Stimulated activated CD4-positive, alpha-beta T cell treated with anti-CD3 and anti-CD28 coated beads, Interleukin-12 subunit alpha, Interleukin-12 subunit beta, amount 100 ng/mL, for 4 hours (primary cell): Measurements from ENCODE around the gene MRTFA.

ENCODE experiments used
- DNase-seq: peaks from one replicate; pipeline ENCODE4 v3.0.0-alpha.2; 2020

The MRTFA gene

GRCh38 chr22:40485813-40486667 lies 150.5 kb downstream of the MRTFA start:
- no peak for DNase-seq

DNA sequence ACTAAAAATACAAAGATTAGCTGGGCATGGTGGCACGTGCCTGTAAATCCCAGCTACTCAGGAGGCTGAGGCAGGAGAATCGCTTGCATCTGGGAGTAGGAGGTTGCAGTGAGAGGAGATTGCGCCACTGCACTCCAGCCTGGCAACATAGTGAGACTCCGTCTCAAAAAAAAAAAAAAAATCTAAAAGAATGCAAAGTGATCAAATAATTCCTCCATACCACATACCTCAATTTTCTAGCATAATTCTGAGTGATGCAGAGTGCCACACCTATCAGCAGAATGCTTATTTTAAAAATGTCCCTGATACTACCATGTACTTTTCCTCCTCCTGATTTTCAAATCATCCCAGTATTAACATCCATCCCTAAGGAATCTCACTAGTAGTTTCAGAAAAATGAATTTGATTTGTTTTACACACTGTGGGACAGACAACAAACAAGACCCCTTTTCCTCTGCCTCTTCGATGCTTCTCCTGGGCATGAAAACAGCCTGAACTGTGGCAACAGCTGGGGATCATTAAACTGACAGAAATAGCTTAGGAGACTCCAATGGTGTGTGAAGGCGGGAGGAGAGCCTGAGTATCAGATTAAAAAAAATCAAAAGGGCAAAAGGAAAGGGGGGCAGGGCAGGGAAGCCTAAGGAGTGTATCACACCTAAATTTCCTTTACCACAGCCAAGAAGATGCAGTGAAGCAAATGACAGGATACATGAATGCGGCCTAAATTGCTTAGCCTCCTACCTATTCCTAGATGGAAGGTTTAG lies 151.4 kb downstream of the MRTFA start:
- DNase-seq: no peak

DNA sequence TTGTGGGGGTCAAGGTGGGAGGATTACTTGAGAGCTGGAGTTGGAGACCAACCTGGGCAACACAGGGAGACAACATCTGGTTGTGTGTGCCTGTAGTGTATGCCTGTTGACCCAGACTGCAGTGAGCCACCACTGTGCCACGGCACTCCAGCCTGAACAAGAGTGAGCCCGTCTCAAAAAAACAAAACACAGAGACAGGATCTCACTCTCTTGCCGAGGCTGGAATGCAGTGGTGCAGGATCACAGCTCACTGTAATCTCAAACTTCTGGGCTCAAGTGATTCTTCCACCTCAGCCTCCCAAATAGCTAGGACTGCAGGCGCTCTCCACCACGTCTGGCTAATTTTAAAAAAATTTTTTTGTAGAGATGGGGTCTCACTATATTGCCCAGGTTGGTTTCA lies 153.6 kb downstream of the MRTFA start:
- no peak for DNase-seq

DNA sequence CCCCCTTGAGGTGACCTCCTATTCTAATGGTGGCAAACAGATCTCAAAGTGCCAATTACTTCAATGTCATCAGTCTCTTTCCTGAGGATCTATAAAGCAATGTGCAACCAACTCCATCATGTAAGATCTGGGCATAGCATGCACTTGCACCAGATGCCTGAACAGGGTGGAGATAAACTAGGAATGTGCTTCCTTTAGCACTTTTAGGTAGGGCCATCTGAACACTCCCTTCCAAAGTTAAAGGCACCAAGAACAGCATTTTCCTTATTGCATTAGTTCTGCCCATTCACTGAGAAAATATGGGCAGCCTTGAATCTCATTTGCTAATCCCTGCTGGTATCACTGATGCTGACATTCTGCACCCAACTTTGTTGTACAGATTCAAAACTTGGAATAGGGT lies 154.1 kb downstream of the MRTFA start:
- DNase-seq: no peak

DNA sequence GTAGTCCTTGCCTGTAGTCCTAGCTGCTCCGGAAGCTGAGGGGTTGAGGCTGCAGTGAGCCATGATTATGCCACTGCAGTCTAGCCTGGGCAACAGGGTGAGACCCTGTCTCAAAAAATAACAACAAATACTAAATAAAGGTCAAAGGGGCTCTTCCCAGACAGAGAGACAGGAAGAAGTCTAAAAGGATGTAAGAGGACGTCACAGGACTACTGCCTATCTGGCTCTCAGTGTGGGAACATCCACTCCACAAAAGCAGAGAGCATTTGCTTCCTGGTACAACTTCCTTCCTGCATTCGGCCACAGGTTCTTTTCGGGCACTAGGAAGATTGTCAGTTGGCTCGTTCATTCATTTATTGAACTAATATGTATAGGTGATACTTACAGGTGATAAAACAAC lies 155.5 kb downstream of the MRTFA start:
- DNase-seq: no peak

DNA sequence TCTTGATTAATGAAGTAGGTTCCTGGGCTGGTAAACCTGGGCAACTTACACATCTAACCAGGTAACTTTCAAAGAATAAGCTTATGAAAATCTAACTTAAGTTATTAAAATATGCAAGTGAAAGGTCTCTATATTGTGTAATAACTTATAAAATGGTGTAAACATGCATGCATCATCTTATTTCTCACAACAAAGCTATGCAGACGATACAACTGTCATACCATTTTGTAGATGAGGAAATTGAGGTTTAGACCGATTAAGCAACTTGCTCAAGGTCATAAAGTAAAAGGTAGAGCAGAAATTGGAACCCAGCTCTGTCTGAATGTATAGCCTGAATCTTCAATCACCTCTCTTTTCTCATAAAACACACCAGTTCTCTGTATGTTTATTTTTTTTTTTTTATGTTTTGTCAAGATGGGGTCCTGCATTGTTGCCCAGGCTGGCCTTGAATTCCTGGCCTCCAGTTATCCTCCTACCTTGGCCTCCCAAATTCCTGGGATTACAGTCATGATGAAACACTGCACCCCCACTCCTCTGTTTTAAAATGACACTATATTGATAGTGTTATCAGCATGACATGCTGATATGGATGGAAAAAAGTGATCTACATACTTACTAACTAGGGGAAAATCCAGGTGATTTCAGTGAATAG lies 156.5 kb downstream of the MRTFA start:
- DNase-seq: no peak

DNA sequence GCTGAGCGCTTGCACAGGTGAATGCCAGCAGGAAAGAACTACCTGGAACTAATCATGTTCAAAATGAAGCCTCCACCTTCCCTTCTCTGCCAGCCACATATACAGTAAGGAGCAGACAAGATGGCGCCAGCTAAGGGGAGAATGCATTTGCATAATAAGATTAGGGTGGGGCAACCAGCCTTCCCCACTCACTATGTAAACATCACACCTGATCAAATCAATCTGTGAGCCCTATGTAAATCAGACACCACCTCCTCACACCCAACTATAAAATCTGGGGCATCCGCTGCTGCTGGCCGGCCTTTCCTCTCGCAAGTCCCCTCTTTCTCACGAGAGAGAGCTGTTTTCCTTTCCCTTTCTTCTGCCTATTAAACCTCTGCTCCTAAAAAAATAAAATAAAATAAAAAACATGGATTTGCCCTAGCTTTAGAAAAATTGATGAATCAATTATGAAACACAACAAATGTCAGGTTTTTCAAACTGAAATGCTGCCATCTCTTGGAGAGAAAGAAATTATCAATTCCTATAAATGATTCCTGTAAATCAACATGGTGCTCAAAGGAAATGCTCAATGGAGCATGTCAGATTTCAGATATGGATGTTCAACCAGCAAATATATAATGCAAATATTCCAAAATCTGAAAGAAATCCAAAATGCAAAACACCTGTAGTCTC lies 157.3 kb downstream of the MRTFA start:
- DNase-seq: no peak

DNA sequence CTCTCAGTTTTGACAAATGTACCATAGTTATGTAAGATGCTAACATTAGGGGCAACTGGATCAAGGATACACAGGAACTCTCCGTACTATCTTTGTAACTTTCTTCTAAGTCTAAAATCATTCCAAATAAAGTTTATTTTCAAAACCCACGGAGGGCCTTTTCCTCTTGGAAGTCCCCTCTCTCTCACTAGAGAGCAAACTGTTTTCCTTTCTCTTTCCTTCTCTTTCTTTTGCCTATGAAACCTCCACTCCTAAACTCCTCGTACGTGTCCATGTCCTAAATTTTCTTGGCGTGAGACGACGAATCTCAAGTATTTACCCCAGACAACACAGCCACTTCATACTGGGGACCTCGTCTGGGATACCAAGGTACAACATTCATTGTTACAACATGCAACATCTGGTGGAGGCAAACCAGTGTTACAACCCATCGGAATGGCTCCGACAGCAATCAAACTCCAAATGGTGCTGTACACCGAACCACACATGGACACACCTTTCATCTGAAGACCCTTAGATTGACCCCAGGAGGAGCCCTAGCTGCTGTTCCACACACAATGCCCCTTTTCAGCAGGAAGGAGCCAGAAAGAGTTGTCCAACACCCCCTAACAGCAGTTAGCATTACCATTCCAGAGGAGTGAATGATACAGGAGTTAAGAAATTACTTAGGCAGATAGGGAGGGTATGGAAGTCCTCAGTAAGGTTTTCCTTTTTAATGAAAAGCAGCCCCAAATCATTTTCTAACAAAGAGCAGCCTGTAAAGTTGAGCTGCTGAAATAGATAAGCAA lies 158.0 kb downstream of the MRTFA start:
- no peak for DNase-seq

DNA sequence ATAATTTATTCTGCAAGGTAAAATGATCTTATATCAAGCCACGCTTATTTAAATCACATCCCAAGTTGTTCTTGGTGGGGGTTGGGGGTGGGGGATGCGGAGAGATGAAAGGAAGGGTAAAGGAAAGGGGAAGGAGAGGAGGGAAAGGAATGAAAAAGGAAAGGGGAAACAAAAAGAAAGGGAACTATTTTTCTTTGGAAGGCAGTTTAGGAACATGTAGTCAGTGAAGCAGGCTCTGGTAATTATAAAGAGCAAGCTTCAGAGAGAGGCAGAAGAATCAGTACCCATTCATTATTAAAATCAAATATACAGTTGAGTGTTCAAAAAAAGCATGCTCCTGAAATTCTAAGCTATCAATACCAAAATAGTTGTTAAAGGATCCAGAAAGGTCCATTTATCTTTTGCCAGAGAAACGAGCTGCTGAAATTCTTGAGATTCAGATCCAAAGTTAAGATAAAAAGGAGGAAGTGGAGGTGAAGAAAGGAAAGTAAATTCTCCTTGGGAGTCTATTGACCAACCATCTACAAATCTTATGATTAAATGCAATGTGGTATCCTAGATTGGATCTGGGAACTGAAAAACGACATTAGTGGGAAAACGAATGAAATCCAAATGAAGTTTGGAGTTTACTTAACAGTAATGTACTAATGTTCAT lies 158.7 kb downstream of the MRTFA start:
- no peak for DNase-seq

- no peak for DNase-seq
Measured at GRCh38 chr22:40476341-40476740, 160.2 kb downstream of the MRTFA start.

DNA sequence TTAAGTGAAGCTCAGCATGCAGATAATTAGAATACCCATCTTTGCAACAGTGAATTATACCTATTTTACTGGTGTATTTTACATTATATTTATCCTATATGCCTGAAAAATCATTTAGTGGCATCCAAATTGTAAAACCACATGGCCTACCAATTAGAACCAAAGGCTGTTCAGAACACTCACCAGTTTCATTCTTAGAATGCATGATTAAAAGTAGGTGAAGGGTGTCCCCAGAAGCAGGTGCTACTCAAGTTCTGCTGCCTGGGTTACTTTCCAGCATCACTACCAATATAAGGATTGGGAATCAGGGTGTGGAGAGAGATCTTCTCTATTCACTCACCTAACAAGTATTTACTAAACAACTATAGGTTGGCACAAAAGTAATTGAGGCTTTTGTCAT lies 162.8 kb downstream of the MRTFA start:
- DNase-seq: no peak

- DNase-seq: no peak
Measured at GRCh38 chr22:40472579-40472978, 163.9 kb downstream of the MRTFA start.

- no peak for DNase-seq
Measured at GRCh38 chr22:40472051-40472450, 164.5 kb downstream of the MRTFA start.

- no peak for DNase-seq
Measured at GRCh38 chr22:40469181-40469580, 167.3 kb downstream of the MRTFA start.

DNA sequence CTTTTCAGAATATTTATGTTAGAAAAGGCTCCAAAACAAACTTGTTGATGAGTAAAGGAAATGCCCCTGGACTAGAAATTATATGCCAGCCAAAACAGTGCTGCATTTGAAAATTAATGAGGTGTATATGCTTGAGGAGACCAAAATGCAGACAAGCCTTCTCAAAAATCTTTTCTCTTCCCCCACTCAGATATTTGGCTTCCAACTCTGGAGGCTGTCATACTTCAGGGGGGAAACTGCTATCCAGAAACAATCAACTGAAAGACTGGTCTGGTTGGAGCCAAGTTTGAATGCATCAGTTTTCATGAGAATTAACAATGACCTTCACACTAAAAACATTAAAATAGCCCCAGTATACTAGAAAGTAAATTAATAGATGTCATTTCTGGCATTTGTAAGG lies 167.9 kb downstream of the MRTFA start:
- no peak for DNase-seq

GRCh38 chr22:40466976-40467375 lies 169.5 kb downstream of the MRTFA start:
- DNase-seq: no peak

- no peak for DNase-seq
Measured at GRCh38 chr22:40463683-40464082, 172.8 kb downstream of the MRTFA start.

DNA sequence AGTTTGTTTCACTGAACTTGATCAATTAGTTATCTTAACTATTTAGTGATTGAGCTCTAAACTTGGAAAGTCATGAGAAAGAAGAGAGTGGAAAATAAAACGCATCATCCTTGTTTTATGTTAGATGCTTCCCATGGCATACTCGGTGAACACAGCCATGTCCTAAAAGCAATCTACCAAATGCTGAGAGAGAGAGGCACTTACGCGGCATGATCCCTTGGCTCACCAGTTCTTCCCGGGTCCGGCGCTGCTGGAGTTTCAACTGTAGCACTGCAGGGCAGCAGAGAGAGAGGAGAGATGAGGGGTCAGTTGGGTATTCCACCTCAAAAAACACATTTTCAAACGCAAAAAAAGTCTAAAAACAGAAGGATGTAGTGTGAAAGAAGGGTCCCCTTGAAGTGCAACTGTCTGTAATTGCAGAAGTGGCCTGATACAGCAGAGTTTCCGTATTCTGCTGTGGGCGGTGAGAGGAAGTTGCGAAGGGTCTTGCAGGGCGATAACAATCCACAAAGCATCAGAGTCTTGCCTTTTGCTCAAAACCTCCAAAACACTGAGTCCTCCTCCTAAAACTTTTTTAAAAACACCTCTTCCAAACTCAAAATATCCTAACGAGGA lies 173.4 kb downstream of the MRTFA start:
- DNase-seq: peak; percentile 19

GRCh38 chr22:40462195-40462984 lies 174.1 kb downstream of the MRTFA start:
- no peak for DNase-seq

DNA sequence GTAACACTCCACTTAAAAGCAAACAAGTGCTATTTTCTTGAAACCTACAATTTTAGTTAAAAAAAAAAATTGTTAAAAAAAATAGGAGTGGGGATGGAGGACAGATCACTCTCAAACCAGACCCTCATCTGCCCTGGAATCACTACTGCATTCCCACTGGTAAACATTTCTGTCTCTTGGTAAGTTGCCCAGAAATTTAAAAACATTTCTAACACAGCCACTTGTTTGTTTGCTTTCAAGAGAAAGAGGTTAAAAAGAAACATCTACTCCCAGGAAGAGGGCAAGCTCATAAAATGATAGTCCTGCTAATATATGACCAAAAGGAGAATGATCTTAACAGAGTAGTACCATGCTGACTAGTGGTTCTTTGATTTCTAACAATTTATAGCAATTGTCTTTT lies 182.8 kb downstream of the MRTFA start:
- DNase-seq: no peak
